ENCODE results near the gene CD19.
"Not testable (repeated sequence)": the region's sequence is repeated elsewhere in the genome, so short reads cannot be mapped to it uniquely, and the experiment has no call there.

- TF ChIP-seq CTCF, POLR2AphosphoS5, POLR2A, EP300 (IDR thresholded peaks at IDR 0.05): not testable (repeated sequence)
Observed at GRCh38 chr16:28969696-28970095, 37.9 kb downstream of the CD19 start.

All from sigmoid colon (tissue), 4 donors.